Bone marrow (tissue), 2 donors: ENCODE results near the gene TTC6.

ENCODE experiments used
- DNase-seq, 2 donors: peaks; one replicate each; lab custom pipeline; 2025; lab: John Stamatoyannopoulos, UW

The TTC6 gene

GRCh38 chr14:37585101-37585511 lies 10.3 kb upstream of the TTC6 start:
- DNase-seq, result no peak

GRCh38 chr14:37585971-37586796 lies 9.2 kb upstream of the TTC6 start:
- DNase-seq, result no peak

GRCh38 chr14:37586797-37587130 lies 8.7 kb upstream of the TTC6 start:
- DNase-seq, result no peak

- no peak for DNase-seq
Measured at GRCh38 chr14:37587131-37587803, 8.2 kb upstream of the TTC6 start.

- no peak for DNase-seq
Measured at GRCh38 chr14:37587881-37588666, 7.4 kb upstream of the TTC6 start.

GRCh38 chr14:37588667-37588955 lies 6.8 kb upstream of the TTC6 start:
- no peak for DNase-seq

GRCh38 chr14:37588956-37589714 lies 6.3 kb upstream of the TTC6 start:
- no peak for DNase-seq

GRCh38 chr14:37589715-37590427 lies 5.6 kb upstream of the TTC6 start:
- DNase-seq, result no peak

GRCh38 chr14:37590428-37591139 lies 4.8 kb upstream of the TTC6 start:
- no peak for DNase-seq

- no peak for DNase-seq
Measured at GRCh38 chr14:37591311-37591940, 4.0 kb upstream of the TTC6 start.

- no peak for DNase-seq
Measured at GRCh38 chr14:37591941-37592481, 3.4 kb upstream of the TTC6 start.

GRCh38 chr14:37592482-37593408 lies 2.7 kb upstream of the TTC6 start:
- DNase-seq, result no peak

- no peak for DNase-seq
Measured at GRCh38 chr14:37593511-37594237, 1.8 kb upstream of the TTC6 start.

- peak in 1 of 2 donors; percentile 27 for DNase-seq
Measured at GRCh38 chr14:37594238-37594970, 1.0 kb upstream of the TTC6 start.

GRCh38 chr14:37595809-37596621 lies 586 bp downstream of the TTC6 start:
- DNase-seq, result peak in 1 of 2 donors; percentile 37

GRCh38 chr14:37596790-37597472 lies 1.5 kb downstream of the TTC6 start:
- no peak for DNase-seq
